Measurements from ENCODE around the gene PCK2. TPM values are rescaled to one million over a fixed set of nuclear protein-coding genes. Genes with fewer than 3 reads are reported as not detected.

The PCK2 gene
- total RNA-seq, 1 donor from 2014 or later, result 35.0 TPM

GRCh38 chr14:24068711-24069410 is 25.2 kb upstream of the PCK2 start:
- Mint-ChIP-seq H3K27me3 (peaks cover 17% of the 10 kb centered on the region), H3K27ac (no peak overlapping the region), H3K9me3 (no peaks in the 10 kb centered on the region), H3K4me3 (no peak overlapping the region), H3K4me1 (ENCODE audit: unreplicated experiment) (no peaks in the 10 kb centered on the region), H3K36me3 (no peaks in the 10 kb centered on the region)
- TF ChIP-seq, protein P1, sequence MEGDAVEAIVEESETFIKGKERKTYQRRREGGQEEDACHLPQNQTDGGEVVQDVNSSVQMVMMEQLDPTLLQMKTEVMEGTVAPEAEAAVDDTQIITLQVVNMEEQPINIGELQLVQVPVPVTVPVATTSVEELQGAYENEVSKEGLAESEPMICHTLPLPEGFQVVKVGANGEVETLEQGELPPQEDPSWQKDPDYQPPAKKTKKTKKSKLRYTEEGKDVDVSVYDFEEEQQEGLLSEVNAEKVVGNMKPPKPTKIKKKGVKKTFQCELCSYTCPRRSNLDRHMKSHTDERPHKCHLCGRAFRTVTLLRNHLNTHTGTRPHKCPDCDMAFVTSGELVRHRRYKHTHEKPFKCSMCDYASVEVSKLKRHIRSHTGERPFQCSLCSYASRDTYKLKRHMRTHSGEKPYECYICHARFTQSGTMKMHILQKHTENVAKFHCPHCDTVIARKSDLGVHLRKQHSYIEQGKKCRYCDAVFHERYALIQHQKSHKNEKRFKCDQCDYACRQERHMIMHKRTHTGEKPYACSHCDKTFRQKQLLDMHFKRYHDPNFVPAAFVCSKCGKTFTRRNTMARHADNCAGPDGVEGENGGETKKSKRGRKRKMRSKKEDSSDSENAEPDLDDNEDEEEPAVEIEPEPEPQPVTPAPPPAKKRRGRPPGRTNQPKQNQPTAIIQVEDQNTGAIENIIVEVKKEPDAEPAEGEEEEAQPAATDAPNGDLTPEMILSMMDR (conservative IDR thresholded peaks at IDR 0.05), result no peak
- no peak for DNase-seq (ENCODE audit: extremely low spot score, unreplicated experiment)

DNA sequence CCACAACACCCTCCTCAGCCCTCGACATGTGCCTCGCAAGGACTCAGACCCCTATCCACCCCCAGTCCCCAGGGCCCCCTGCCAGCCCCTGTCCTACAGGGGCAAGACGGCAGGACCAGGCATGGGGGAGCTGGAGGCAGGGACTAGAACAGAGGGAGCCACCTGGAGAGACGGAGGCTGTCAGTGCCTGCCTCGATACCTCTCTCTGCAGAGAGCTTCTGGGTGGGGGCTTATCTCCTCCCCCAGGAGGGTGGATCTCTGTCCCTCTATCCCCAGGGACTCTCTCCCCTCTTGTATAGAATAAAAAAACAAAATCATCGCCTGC is 24.7 kb upstream of the PCK2 start:
- Mint-ChIP-seq H3K27me3 (peaks cover 17% of the 10 kb centered on the region), H3K4me3 (no peak overlapping the region), H3K4me1 (ENCODE audit: unreplicated experiment) (no peaks in the 10 kb centered on the region), H3K9me3 (no peaks in the 10 kb centered on the region), H3K36me3 (no peaks in the 10 kb centered on the region), H3K27ac (no peak overlapping the region)
- no peak for DNase-seq (ENCODE audit: extremely low spot score, unreplicated experiment)
- TF ChIP-seq, protein P1 (conservative IDR thresholded peaks at IDR 0.05), result no peak

DNA sequence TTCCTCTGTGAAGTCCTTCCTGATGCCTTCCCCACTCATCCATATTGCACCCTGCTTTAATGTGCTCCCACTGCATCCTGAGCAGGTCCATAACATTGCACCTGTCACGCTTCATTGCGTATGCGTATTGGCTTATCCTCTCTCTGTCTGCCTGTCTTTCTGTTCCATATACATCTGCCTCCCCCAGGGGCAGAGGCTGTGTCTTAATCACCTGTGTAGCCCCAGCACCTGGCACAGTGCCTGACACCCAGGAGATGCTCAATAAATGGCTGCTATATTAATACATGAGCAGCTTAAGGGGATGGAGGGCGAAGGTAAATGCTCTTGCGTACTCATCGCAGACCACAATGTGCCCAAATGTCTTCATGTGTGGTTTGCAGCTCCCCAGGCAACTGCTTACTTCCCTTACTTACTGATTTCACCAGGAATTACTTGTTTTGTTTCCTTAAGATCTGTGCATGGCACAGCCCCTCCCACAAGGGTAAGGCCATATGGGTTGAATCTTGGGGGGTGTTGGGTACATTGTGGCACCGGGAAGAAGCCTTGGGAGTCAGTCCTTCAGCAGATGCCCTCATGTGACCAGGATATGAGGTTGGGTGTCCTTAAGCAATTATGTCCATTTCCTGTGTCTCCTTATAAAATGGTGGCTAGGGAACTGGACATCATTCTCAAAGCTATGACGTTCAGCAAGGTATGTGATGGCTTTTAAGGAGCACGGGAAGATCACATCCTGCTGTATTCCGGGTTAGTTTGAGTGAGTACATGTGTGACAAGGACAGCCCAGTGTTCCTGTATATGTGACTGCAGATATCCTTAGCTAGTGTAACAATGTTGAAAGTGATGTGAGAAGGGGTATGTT is 23.6 kb upstream of the PCK2 start:
- Mint-ChIP-seq H3K4me3 (no peak overlapping the region), H3K27me3 (peaks cover 17% of the 10 kb centered on the region), H3K36me3 (no peaks in the 10 kb centered on the region), H3K27ac (no peak overlapping the region), H3K4me1 (ENCODE audit: unreplicated experiment) (no peaks in the 10 kb centered on the region), H3K9me3 (no peaks in the 10 kb centered on the region)
- TF ChIP-seq, protein P1 (conservative IDR thresholded peaks at IDR 0.05), result no peak
- DNase-seq (ENCODE audit: extremely low spot score, unreplicated experiment), result no peak

GRCh38 chr14:24071144-24071697 is 22.9 kb upstream of the PCK2 start, which contains the start of gene CPNE6:
Gene CPNE6 (plus strand): TSS chr14:24071562. CDS start chr14:24072937, 1,375 bp downstream.
- Mint-ChIP-seq H3K4me1 (ENCODE audit: unreplicated experiment) (no peaks in the 10 kb centered on the region), H3K27me3 (peaks cover 17% of the 10 kb centered on the region), H3K36me3 (no peaks in the 10 kb centered on the region), H3K27ac (no peak within 1 kb of the TSS), H3K9me3 (no peaks in the 10 kb centered on the region), H3K4me3 (no peak within 1 kb of the TSS)
- TF ChIP-seq, protein P1 (conservative IDR thresholded peaks at IDR 0.05), result no peak
- no peak for DNase-seq (ENCODE audit: extremely low spot score, unreplicated experiment)

DNA sequence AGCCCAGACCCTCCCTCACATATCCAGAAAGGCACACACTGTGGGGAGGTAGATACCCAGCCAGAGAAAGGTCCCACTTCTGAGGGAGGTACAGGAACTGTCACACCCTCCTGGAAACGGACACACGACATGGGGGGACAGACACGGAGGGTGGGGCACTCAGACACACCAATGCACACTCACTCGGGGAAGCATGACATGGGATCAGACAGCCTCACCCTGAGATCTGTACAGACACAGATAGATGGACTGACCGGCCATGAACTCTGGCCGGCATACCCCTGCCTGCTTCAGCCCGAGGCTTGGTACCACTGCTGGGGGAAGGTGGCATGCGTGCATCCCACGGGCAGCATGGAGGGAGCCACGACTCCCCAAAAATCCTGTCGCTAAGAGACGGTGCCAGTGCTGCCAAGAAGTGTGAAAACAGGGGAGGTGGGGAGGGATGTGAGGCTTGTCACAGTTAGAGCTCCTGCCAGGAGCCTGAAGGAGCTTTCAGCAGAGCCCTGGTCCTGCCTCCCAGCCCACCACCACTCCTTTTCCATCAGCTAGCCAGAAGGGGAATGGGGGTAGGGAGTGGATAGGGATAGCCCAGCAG is 22.2 kb upstream of the PCK2 start:
- DNase-seq (ENCODE audit: extremely low spot score, unreplicated experiment), result no peak
- no peaks in the 10 kb centered on the region for H3K36me3 Mint-ChIP-seq
- peaks cover 17% of the 10 kb centered on the region for H3K27me3 Mint-ChIP-seq
- H3K4me3 Mint-ChIP-seq, result no peak overlapping the region
- H3K4me1 Mint-ChIP-seq (ENCODE audit: unreplicated experiment), result no peaks in the 10 kb centered on the region
- no peak overlapping the region for H3K27ac Mint-ChIP-seq
- H3K9me3 Mint-ChIP-seq, result no peaks in the 10 kb centered on the region
- TF ChIP-seq, protein P1 (conservative IDR thresholded peaks at IDR 0.05), result no peak
